OCI-LY3 (cell line): ENCODE data around the gene SUPT3H.

ENCODE experiments used
- H2AFZ ChIP-seq: fragments of 200-600, 300-600 bp; shearing (Covaris generic); 2 replicates; pipeline ENCODE4 v1.6.0; 2014; ENCODE audit warnings: antibody characterized with exemption, low read depth, low read length
- H3K27ac ChIP-seq: fragments of 200-600, 300-600 bp; sonication (generic); 2 replicates; pipeline ENCODE4 v1.5.1; 2014; ENCODE audit warnings: mild to moderate bottlenecking, low read length, moderate library complexity, mixed read lengths
- H3K27me3 ChIP-seq: fragments of 200-600, 300-600 bp; sonication (generic); 2 replicates; pipeline ENCODE4 v1.6.1; 2014; ENCODE audit warnings: low read depth, low read length, mixed read lengths
- H3K36me3 ChIP-seq: fragments of 200-600, 300-600 bp; sonication (generic); replicated peaks from 2 replicates; pipeline ENCODE3; 2014; ENCODE audit warnings: low read depth, low read length, mixed read lengths
- H3K4me1 ChIP-seq: fragments of 300-600, 200-600 bp; sonication (generic); 2 replicates; pipeline ENCODE4 v1.6.1; 2014; ENCODE audit warnings: low read length, mixed read lengths
- H3K4me2 ChIP-seq: fragments of 200-600, 300-600 bp; sonication (generic); 2 replicates; pipeline ENCODE4 v1.6.1; 2014; ENCODE audit warnings: low read length, mixed read lengths
- H3K4me3 ChIP-seq: fragments of 300-600, 200-600 bp; sonication (generic); 2 replicates; pipeline ENCODE4 v1.5.1; 2014; ENCODE audit warnings: antibody characterized with exemption, mild to moderate bottlenecking, low read length, moderate library complexity
- H3K79me2 ChIP-seq: fragments of 300-600, 200-600 bp; shearing (Covaris generic); 2 replicates; pipeline ENCODE4 v1.6.1; 2014; ENCODE audit warnings: mild to moderate bottlenecking, low read length, mixed read lengths
- H3K9ac ChIP-seq: fragments of 300-600, 200-600 bp; shearing (Covaris generic); 2 replicates; pipeline ENCODE4 v1.6.0; 2014; ENCODE audit warnings: mild to moderate bottlenecking, low read length, moderate library complexity
- H3K9me3 ChIP-seq: fragments of 200-600, 300-600 bp; shearing (Covaris generic); 2 replicates; pipeline ENCODE4 v1.6.1; 2014; ENCODE audit warnings: low read length, mixed read lengths; ENCODE audit not compliant: insufficient read depth
- H4K20me1 ChIP-seq: fragments of 200-600, 300-600 bp; sonication (generic); 2 replicates; pipeline ENCODE4 v1.6.1; 2016; ENCODE audit warnings: low read length, mixed read lengths; ENCODE audit not compliant: insufficient read depth
- EZH2phosphoT487 ChIP-seq: fragments of 200-600 bp; shearing (Covaris generic); IDR thresholded peaks from 2 replicates; pipeline ENCODE4 v1.6.1; 2018; ENCODE audit warnings: antibody characterized with exemption, mixed run types, low read depth
- TF ChIP-seq, protein P1 (sequence below): fragments of 200-600, 300-600 bp; sonication (generic); IDR thresholded peaks from 2 replicates; pipeline ENCODE4 v1.5.1; 2014; ENCODE audit warnings: antibody characterized with exemption, low read length, low read depth

The SUPT3H gene

GRCh38 chr6:45327956-45328522, 49.7 kb downstream of the SUPT3H start, which contains the start of gene RUNX2:
Gene RUNX2, plus strand, starts transcription at chr6:45328330. Its CDS starts 397 bp downstream, at chr6:45328727.
- no peak within 1 kb of the TSS for H3K9ac ChIP-seq
- H2AFZ ChIP-seq = no peak within 1 kb of the TSS
- no peak within 1 kb of the TSS for H3K27ac ChIP-seq
- no peaks in the 10 kb centered on the region for H3K79me2 ChIP-seq
- no peaks in the 10 kb centered on the region for H4K20me1 ChIP-seq
- H3K4me3 ChIP-seq = no peak within 1 kb of the TSS
- no peak within 1 kb of the TSS for H3K4me2 ChIP-seq
- H3K36me3 ChIP-seq = no peaks in the 10 kb centered on the region
- H3K9me3 ChIP-seq = no peaks in the 10 kb centered on the region
- peaks cover 6% of the 10 kb centered on the region for H3K4me1 ChIP-seq
- TF ChIP-seq, protein P1, sequence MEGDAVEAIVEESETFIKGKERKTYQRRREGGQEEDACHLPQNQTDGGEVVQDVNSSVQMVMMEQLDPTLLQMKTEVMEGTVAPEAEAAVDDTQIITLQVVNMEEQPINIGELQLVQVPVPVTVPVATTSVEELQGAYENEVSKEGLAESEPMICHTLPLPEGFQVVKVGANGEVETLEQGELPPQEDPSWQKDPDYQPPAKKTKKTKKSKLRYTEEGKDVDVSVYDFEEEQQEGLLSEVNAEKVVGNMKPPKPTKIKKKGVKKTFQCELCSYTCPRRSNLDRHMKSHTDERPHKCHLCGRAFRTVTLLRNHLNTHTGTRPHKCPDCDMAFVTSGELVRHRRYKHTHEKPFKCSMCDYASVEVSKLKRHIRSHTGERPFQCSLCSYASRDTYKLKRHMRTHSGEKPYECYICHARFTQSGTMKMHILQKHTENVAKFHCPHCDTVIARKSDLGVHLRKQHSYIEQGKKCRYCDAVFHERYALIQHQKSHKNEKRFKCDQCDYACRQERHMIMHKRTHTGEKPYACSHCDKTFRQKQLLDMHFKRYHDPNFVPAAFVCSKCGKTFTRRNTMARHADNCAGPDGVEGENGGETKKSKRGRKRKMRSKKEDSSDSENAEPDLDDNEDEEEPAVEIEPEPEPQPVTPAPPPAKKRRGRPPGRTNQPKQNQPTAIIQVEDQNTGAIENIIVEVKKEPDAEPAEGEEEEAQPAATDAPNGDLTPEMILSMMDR = no peak
- no peak for TF ChIP-seq EZH2phosphoT487
- H3K27me3 ChIP-seq = no peaks in the 10 kb centered on the region

DNA sequence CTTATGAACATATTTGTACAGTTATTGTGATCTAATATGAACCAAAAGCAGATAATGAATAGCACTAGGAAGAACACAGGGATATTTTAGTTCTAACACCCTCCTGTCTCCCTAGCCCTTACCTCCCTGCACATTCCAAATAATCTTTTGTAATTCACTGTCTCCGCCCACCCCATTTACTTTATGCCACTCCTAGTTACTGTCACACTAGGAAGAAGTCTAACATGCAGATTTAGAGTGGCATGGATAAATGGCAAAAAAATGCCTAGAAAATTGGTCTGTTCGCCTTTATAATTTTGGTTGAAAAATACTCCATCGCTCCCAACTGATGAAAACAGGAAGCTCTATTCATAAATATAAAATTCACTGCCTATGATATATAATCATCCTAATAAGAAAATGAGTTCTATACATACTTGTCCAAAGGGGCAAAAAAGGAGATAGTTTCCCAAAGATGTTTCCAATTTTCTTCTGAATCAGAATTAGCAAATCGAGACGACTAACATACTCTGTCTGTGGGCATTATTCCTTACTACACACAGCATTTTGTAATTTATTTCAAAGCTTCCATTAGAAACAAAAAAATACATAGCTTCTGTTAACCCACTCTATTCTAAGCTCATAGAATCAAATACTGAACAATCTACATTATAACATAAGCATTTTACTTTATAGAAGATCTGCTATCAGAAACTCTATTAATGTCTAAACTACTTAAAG, 50.9 kb downstream of the SUPT3H start:
- Histone ChIP-seq H3K4me1 (peaks cover 6% of the 10 kb centered on the region), H3K4me2 (no peak overlapping the region), H3K4me3 (no peak overlapping the region), H3K79me2 (no peaks in the 10 kb centered on the region), H3K9ac (no peak overlapping the region), H3K27me3 (no peaks in the 10 kb centered on the region), H2AFZ (no peak overlapping the region), H3K27ac (no peak overlapping the region), H3K9me3 (no peaks in the 10 kb centered on the region), H3K36me3 (no peaks in the 10 kb centered on the region), H4K20me1 (no peaks in the 10 kb centered on the region)
- no peak for TF ChIP-seq EZH2phosphoT487

DNA sequence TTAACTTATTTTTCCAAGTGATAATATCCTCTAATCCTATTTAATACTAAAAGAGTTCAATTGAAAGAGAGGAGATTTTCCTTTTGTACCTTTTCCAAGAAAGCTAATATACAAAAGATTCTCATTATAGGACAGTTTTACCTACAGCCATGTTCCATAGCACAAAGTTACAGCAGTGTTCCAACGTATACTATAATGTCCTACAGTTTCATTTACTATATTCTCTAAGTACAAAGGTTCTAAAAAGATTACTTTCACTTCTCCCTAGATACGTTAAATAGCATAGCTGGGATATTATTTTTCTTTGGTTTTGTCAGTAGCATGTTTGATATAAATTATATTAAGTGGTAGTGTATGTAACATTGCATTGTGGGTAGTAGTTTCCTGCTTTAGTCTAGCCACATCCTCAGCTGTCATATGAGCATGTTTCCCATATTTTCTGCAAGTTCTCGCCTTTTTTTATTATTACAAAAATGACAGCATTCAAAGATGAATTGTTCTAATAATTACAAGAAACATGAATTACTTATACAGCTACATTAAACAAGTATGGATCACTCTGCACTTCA, 54.0 kb downstream of the SUPT3H start:
- no peak for TF ChIP-seq EZH2phosphoT487
- TF ChIP-seq, protein P1 = no peak
- H2AFZ ChIP-seq = no peak overlapping the region
- H4K20me1 ChIP-seq = no peaks in the 10 kb centered on the region
- H3K4me1 ChIP-seq = peaks cover 6% of the 10 kb centered on the region
- H3K79me2 ChIP-seq = no peaks in the 10 kb centered on the region
- no peaks in the 10 kb centered on the region for H3K9me3 ChIP-seq
- no peaks in the 10 kb centered on the region for H3K36me3 ChIP-seq
- H3K27me3 ChIP-seq = no peaks in the 10 kb centered on the region
- no peak overlapping the region for H3K4me3 ChIP-seq
- H3K4me2 ChIP-seq = 0 out of 2 replicates have a peak overlapping the region, but pooled peaks have one; percentile 2
- H3K9ac ChIP-seq = no peak overlapping the region
- no peak overlapping the region for H3K27ac ChIP-seq

DNA sequence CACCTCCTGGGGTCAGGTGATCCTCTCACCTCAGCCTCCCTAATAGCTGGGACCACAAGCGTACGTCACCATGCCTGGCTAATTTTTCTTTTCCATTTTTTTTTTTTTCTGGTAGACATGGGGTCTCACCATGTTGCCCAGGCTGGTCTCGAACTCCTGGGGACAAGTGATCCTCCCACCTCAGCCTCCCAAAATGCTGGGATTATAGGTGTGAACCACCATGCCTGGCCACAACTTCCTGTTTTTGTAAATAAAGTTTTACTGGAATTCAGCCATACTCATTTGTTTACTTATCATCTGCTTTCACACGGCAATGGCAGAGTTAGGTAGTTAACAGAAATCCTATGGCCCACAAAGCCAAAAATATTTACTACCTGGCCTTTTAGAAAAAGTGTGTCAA, 57.4 kb downstream of the SUPT3H start:
- H3K4me1 ChIP-seq = peaks cover 6% of the 10 kb centered on the region
- no peak overlapping the region for H2AFZ ChIP-seq
- no peak overlapping the region for H3K9ac ChIP-seq
- TF ChIP-seq EZH2phosphoT487 = no peak
- TF ChIP-seq, protein P1 = no peak
- H3K4me2 ChIP-seq = no peak overlapping the region
- no peaks in the 10 kb centered on the region for H3K36me3 ChIP-seq
- no peak overlapping the region for H3K4me3 ChIP-seq
- H3K27ac ChIP-seq = no peak overlapping the region
- no peaks in the 10 kb centered on the region for H4K20me1 ChIP-seq
- H3K27me3 ChIP-seq = no peaks in the 10 kb centered on the region
- H3K79me2 ChIP-seq = no peaks in the 10 kb centered on the region
- H3K9me3 ChIP-seq = no peaks in the 10 kb centered on the region
